Glomerular endothelial cell (primary cell): ENCODE results near the gene HYAL3. TPM values are rescaled to one million over a fixed set of nuclear protein-coding genes. Genes with fewer than 3 reads are reported as not detected.

ENCODE experiments used
- DNase-seq: peaks from one replicate; pipeline ENCODE4 v3.0.0-alpha.2; 2011; ENCODE audit warnings: low read depth, low spot score; ENCODE audit errors: extremely low read depth
- total RNA-seq: library from RNA; depleted of rRNA; stranded (reverse); fragments of >200 nt; gene quantifications from 2 replicates; pipeline ENCODE4 v1.2.3, GENCODE V29; 2015

The HYAL3 gene
- total RNA-seq, 1 donor from 2014 or later: 7.6 TPM

GRCh38 chr3:50330330-50330729, 31.1 kb upstream of the HYAL3 start:
- DNase-seq: no peak

- DNase-seq: no peak
Measured at GRCh38 chr3:50327943-50328691, 28.9 kb upstream of the HYAL3 start, which contains the start of gene TUSC2. TUSC2 (minus strand) TSS chr3:50328223; CDS start chr3:50328099, 124 bp downstream.

- DNase-seq: no peak
Measured at GRCh38 chr3:50327129-50327528, 27.9 kb upstream of the HYAL3 start.

GRCh38 chr3:50326182-50326541, 27.0 kb upstream of the HYAL3 start:
- DNase-seq: no peak

- no peak for DNase-seq
Measured at GRCh38 chr3:50325497-50326181, 26.4 kb upstream of the HYAL3 start.

- DNase-seq: no peak
Measured at GRCh38 chr3:50325113-50325480, 25.9 kb upstream of the HYAL3 start.

- no peak for DNase-seq
Measured at GRCh38 chr3:50324351-50325112, 25.3 kb upstream of the HYAL3 start.

GRCh38 chr3:50323614-50324199, 24.5 kb upstream of the HYAL3 start:
- DNase-seq: no peak

- no peak for DNase-seq
Measured at GRCh38 chr3:50323092-50323600, 23.9 kb upstream of the HYAL3 start.

- no peak for DNase-seq
Measured at GRCh38 chr3:50322386-50323091, 23.3 kb upstream of the HYAL3 start, which contains the start of gene HYAL2. HYAL2 (minus strand) TSS chr3:50322745; CDS start chr3:50320489, 2,256 bp downstream.

GRCh38 chr3:50322115-50322385, 22.8 kb upstream of the HYAL3 start:
- no peak for DNase-seq

- no peak for DNase-seq
Measured at GRCh38 chr3:50321336-50322114, 22.3 kb upstream of the HYAL3 start.

- no peak for DNase-seq
Measured at GRCh38 chr3:50320853-50321335, 21.7 kb upstream of the HYAL3 start.

- DNase-seq: no peak
Measured at GRCh38 chr3:50319894-50320625, 20.9 kb upstream of the HYAL3 start.

- DNase-seq: no peak
Measured at GRCh38 chr3:50319181-50319893, 20.1 kb upstream of the HYAL3 start.

GRCh38 chr3:50318615-50319014, 19.4 kb upstream of the HYAL3 start:
- no peak for DNase-seq

GRCh38 chr3:50318163-50318562, 19.0 kb upstream of the HYAL3 start:
- no peak for DNase-seq

- DNase-seq: no peak
Measured at GRCh38 chr3:50317300-50317699, 18.1 kb upstream of the HYAL3 start.
